Suprapubic skin (tissue), 4 donors: ENCODE data around the gene MFF.

Experiments used
- POLR2A ChIP-seq, 2 donors: fragments of 450-650 bp; IDR thresholded peaks; one replicate each; pipeline ENCODE4 v1.6.1; 2017; ENCODE audit warnings: antibody characterized with exemption in 2 of 2, mild to moderate bottlenecking in 2 of 2, moderate library complexity in 2 of 2
- POLR2AphosphoS5 ChIP-seq, 3 donors: sonication (generic); formaldehyde crosslinking; IDR thresholded peaks; one replicate each; pipeline ENCODE4 v1.6.1; 2017; ENCODE audit warnings: antibody characterized with exemption in 3 of 3
- TF ChIP-seq, protein P1 (sequence below), 2 donors: fragments of 200-600 bp in 1 of 2; fragments of 450-650 bp in 1 of 2; sonication (generic) in 1 of 2; IDR thresholded peaks; one replicate each; pipeline ENCODE4 v1.5.1; 2016 to 2019; ENCODE audit warnings: antibody characterized with exemption in 2 of 2, mild to moderate bottlenecking in 1 of 2, moderate library complexity in 1 of 2

DNA sequence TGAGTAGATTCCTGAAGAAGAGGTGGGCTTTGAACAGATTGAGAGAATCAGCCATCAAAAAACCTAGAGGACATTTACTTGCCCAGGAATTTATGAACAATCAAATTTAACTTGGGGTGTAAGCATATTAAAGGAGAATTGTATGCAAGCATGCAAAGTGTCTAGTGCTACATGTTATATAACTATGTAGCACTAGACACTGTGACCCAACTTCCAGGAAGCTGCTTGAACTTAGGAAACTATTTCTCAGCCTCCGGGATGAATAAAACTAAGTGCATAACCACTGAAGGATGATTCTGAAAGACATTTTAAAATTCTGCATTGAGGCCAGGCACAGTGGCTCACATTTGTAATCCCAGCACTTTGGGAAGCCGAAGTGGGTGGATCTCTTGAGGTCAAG, 12.4 kb downstream of the MFF start:
- TF ChIP-seq POLR2A (IDR thresholded peaks at IDR 0.05): no peak
- TF ChIP-seq POLR2AphosphoS5 (IDR thresholded peaks at IDR 0.05): no peak
- TF ChIP-seq, protein P1, sequence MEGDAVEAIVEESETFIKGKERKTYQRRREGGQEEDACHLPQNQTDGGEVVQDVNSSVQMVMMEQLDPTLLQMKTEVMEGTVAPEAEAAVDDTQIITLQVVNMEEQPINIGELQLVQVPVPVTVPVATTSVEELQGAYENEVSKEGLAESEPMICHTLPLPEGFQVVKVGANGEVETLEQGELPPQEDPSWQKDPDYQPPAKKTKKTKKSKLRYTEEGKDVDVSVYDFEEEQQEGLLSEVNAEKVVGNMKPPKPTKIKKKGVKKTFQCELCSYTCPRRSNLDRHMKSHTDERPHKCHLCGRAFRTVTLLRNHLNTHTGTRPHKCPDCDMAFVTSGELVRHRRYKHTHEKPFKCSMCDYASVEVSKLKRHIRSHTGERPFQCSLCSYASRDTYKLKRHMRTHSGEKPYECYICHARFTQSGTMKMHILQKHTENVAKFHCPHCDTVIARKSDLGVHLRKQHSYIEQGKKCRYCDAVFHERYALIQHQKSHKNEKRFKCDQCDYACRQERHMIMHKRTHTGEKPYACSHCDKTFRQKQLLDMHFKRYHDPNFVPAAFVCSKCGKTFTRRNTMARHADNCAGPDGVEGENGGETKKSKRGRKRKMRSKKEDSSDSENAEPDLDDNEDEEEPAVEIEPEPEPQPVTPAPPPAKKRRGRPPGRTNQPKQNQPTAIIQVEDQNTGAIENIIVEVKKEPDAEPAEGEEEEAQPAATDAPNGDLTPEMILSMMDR (IDR thresholded peaks at IDR 0.05): no peak
